HG02970 (cell line): Measurements from ENCODE around the gene CABP2.
"Not testable (repeated sequence)": the region's sequence is repeated elsewhere in the genome, so short reads cannot be mapped to it uniquely, and the experiment has no call there.

Source experiments
- ATAC-seq: cut with Tn5 transposase; IDR thresholded peaks from one replicate; pipeline ENCODE4 v1.9.1; 2021; ENCODE audit warnings: mild to moderate bottlenecking, moderate library complexity, moderate number of reproducible peaks; ENCODE audit not compliant: unreplicated experiment, low FRiP score

CABP2 gene

DNA sequence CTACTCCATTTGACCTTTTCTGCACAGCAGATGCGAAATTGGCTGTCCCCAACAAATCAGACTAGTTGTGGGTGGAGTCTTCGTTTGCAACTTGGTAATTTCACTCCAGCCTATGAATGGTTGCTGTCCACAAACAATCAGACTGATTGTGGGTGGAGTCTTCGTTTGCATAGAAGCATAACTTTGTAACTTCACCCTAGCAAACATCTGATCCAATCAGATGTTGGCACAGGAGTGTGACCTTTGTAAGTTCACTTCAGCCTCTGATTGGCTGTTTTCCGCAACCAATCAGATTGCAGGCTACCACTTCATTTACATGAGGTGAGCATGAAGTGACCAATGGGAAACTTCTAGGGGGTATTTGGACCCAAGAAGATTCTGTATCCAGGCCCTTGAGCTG lies 16.3 kb upstream of the CABP2 start:
- ATAC-seq, result no peak

DNA sequence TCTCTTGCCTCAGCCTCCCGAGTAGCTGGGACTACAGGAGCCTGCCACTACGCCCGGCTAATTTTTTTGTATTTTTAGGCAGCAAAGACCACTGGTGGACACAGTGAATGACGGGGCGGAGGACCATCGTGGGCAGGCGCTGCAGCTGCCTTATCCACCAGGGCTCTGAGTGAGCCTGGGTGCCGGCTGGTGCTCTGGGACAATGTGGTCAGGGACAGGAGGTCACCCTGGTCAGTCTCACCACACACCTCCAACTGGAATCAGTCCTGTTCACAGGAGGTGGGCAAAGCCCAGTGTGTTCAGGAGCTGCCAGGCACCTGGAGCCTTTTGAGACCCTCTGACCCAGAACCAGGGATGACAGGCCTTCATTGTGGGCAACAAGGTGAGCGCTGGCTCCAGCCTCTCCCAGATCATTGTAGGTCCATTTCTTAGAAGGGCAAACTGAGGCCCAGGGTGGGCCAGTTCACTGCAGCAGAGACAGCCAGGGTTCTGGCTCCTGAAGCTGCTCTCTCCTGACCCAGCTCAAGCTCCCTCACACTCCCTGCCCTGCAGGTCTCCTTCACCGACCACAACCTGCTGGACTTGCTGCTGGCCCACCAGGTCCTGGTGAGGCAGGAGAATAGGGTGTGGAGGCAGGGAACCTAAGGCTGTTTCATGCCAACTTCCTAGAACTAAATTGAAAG lies 15.7 kb upstream of the CABP2 start:
- ATAC-seq, result no peak

DNA sequence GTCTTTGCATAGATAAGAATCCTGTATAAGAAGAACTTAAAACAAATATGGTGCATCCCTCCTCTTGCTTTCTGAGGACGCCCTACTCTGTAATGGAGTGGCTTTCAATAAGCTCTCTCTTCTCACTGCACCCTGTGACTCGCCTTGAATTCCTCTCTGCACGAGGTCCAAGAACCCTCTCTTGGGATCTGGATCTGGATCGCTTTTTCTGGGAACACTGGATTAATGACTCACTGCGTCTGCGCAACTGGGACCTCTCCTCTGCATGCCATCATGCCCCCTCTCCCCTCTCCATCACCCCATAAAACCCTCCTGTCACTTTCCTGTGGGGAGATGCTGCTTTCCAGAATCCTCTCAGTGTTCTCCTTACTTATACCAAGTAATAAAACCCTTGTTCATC lies 15.1 kb upstream of the CABP2 start:
- no peak for ATAC-seq

DNA sequence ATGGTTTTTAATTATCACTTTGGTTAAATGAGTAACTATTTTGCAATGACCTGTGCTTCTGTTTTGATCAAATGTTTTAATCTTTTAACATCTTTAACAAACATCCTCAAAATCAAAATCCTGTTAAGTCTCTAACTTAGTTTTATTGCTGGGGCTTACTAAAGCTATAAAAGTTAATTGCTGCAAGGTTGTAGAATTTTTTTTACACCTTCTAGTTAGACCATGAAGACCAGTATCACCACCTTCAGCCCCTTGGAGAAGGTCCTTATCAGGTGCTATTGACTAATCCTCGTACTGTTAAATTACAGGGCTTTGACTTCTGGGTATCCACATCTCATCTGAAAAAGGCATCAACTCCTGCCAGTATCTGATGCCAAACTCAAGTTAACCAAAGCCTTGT lies 12.3 kb upstream of the CABP2 start:
- no peak for ATAC-seq

DNA sequence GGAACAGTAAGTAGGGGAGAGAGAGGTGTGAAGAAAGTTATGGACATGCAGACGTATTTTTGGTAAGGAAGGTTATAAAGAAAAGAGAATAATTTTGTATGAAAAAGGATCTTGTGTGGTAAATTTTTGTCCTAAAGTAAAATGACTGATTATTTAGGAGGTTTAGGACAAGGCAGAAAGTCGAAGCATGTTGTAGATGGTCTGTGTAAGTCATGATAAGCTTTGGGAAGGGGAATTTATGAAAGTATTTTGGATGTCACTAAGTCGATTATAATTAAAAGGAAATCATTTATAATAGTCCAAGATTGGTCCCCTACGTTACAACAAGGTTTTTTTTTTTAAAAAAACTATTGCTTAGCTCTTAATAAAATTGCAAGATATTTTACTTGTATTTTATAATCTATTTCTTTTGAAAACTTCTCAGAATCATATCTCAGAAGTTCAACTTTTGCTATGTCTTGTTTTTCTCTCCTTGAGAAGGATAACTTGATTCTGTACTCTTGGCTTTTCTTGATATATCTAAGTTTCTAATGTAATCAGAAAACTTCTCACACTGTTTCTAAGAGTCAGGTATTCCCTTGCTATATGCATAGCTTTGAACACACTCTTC lies 10.9 kb upstream of the CABP2 start:
- ATAC-seq, result no peak

DNA sequence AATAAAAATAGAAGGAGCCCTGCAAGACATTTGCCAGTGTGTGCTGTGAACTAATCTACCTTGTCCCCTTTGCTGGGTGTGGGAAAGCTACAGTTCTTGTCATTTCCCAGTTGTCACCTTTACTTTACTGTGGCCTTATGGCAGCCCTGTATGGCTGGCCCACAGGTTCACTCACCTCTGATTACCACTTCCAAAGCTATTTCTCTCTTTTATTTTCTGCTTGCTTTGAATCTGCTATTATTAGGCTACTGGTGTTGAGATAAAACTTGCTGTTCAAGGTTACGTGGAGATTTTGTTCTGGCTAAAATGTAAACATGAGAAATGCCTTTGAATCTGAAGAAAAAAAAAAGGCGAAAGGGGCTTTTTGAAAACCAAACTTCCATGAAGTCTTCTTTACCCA lies 9.6 kb upstream of the CABP2 start:
- ATAC-seq, result no peak

DNA sequence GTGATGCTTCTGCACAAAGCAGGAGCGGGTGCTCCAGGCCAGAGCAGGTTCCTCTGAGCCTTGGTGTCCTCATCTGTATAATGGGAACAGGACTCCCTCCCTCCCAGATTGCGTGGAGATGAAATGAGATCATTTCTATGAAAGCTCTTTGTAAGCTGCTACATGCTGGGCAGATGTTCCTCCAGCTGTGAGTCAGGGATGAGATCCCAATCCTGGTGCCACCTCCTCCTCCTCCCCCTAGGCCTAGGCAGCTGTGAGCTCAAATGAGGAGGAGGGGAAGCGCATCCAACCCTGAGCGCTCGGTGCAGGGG lies 7.0 kb upstream of the CABP2 start:
- ATAC-seq, result no peak

DNA sequence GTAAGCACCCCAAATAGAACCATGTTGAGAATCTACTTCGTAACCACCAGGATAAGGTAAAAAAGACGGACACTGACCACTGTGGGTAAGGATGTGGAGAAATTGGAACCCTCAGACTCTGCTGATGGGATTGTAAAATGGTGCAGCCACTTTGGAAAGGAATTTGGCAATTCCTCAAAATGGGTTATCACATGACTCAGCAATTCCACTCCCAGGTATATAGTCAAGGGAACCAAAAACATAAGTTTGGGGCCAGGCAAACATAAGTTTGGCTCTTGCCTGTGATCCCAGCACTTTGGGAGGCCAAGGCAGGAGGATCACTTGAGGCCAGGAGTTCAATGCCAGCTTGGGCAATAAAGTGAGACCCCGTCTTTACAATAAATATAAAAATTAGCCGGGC lies 5.1 kb upstream of the CABP2 start:
- ATAC-seq, result no peak

DNA sequence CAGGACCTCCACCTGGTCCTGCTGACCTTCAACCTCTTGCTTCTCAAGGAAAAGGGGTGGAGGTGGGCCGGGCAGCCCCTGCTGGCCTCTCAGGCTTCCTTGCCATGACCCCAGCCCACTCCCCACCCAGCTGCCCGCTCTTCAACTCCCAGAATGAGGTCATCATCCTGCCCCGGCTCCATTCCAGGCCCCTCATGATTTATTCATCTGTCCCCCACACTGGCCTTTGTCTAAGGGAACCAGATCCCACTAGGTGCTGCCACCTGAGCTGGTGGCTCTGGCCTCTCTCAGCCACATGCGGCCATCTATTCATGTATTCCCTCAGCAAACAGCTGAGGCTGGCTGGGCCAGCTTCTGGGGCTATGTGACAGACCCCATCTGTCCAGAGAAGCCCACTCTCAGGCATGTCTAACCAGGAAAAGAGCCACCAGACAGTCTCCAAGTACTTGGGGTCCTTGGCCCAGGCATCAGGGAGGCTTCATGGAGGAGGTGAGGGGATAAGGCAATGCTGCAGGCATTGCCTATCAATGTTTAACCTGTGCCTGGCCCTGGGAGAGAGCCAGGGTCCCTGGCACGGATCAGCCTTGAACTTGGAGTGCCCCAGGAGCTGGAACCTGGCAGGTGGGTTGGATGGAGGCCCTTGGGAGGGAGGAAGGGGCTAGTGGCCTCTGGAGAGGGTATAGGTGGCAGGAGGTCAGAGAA lies 2.2 kb upstream of the CABP2 start:
- ATAC-seq, result no peak

DNA sequence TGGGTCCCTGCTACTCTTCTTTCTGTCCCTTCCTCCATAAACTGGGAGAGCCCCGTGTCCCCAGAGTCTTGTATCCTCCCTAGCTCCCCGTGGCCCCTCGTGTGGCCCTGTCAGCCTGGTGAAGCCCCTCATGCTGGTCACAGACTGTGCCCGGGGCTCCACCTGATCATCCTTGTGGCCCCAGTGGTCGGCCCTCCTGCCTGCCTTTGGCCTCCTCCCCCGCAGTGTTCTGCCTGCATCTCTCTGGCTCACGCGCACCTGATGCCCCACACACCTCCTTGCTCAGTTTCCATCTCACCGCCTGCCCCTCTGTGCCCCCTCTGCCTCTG lies 1.2 kb upstream of the CABP2 start:
- no peak for ATAC-seq

DNA sequence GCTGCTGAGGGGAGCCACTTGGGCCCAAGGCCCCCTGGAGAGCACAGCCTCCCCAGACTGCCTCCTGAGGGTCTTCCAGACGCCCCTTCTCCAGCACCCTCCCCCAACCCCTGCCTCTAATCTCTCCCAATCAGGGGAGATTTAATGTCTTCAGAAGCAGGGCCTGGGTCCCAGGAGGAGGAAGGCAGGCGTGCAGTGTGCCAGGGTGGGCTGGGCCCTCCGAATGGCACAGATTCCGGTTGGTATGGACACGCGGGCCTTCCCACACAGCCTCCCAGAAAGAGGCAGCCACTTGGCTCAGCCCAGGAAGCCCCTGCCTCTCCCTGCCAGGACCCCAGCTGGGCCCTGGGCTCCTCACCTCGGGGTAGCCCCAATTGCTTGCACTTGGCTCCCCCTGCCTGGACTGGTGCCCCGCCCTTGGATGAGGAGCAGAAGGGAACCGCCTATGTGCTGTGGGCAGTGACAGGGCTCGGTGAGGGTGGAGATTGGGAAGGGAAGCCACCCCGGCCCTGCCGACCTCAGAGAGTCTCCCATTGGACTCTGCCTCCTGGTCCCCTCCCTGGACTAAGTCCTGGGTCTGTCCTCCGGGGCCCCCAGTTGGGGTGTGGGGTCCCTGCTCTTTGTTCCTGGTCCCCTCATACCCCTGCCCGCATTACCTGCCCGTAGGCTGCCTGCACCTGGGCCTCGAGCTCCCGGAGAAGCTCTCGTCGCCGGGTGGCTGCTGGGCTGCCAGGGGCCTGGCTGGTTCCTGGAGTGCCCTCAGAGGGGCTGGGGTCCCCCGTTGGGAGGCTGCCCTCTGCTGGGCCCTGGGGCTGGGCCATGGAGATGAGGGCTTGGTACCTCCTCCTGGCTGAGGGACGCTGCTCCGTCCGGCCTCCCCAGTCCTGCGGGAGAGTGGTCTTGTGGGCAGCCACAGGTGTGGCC lies 572 bp upstream of the CABP2 start:
- ATAC-seq, result no peak

DNA sequence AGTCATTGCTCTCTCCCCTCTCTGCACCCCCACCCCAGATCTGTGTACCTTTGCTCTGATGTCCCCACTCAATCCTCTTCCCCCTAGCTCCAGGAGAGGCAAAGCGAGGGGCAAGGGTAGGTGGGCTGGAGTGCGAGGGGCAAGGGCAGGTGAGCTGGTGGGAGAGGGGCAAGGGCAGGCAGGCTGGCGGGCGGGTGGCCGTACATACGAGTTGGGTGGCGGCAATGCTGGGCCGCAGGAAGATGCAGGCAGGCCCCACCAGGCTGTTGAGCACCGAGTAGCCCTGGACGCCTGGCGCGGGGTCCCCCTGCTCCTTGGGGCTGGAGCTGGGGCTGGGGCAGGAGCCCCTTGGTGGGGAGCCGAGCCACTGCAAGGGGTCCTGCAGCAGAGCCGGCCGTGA lies 908 bp downstream of the CABP2 start:
- ATAC-seq, result no peak

DNA sequence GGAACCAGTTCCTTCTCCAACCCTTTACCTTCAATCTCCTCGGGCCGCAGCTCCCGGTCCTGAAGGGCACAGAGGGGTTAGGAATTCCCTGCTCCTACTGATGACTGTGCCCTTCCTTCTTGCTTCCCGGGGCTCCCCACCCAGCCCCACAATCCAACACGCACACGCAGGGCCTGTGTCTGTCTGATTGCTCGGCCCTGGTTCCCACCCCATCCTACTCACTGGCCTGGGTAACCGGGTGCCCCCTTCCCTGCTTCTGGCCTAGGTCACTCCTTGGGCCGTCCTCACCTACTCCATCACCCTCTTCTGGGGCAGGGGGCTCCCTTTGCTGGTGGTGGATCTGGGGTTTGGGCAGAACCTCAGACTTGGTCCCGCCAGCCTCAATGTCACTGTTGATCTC lies 1.3 kb downstream of the CABP2 start:
- no peak for ATAC-seq

DNA sequence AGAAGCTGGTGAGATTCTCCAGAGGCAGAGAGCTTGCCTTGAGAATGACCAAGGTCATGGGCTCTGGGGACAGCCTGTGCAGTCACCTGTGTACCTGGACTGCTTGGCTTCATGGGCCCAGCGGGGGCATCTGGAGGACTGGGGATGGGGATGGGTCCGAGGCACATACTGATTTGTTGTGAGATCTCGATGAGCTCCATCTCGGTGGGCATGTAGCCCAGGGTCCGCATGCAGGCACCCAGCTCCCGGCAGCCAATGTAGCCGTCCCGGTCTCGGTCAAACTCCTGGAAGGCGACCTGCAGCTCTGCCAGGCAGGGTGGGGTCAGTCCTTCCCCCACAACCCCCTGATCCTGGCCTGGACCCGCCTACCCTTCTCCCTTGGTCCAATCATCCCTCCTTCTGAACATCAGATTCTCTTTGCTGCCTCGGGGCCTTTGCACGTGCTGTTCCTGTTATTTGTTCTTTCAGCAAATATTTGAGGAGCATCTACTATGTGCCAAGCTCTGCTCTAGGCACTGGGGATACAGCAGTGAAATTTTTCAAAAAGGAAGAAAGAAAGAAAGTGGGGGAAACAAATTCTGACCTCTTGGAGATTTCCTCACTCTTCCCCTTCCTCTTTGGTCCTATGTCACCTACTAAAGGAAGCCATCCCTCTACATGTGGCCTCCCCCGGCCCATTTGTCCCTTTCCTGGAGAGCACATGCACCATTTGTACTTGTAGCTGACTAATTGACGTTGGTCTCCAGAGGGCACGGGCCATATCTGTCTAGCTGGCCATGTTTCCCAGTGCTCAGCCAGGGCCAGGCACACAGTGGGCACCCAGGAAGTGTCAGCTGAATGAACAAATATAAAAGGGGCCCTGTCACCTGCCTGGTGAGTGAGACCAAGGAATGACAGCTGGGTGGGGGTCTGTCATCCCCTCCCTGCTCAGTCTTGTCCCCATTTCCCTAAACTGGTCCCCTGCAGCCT lies 2.1 kb downstream of the CABP2 start:
- no peak for ATAC-seq

DNA sequence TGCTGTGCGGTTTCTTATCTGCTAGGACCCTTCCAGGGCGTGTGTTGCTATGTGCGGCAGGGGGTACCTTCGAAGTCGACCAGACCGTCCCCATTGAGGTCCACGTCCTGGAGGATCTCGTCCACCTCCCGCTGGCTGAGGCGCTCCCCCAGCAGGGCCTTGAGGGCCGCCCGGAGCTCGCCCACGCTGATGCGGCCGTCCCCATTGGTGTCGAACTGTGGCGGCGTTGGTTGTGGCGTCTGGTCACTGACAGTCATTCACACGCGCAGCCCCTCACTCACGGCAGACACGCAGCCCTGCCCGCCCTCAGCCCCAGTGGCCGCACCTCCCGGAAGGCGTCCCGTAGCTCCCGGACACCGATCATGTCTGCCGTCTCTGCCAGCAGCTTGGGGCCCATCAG lies 3.5 kb downstream of the CABP2 start:
- no peak for ATAC-seq

DNA sequence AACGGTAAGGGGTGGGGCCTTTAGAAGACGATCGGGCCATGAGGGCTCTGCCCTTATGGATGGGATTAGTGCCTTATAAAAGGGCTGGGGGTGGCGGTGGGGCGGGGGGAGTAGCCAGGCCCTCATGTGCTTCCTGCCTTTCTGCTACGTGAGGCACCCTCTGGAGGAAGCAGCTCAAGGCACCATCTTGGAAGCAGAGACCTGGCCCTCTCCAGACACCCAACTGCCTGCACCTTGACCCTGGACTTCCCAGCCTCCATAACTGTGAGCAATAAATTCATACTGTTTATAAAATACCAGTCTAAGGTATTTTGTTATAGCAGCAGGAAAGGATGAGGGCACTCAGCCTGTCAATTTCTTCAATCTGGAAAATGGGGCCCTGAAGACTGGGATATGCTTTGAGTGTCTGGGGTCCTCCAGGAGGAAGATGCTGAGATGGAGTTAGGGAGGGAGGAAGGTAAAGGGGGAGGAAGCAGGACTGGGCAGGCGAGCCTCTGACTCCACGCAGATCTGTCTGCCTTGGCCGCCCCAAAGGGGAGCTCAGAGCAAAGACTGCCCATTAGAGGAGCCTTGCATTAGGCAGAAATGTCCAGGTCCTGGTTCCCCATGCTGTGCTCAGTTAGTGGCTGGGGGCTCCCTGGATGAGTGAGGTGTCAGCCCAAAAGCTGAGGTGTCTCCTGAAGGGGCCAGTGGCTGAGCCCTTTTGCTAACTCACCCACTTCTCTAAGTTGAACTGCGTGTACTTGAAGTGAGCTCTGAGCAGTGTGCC lies 5.3 kb downstream of the CABP2 start:
- no peak for ATAC-seq

DNA sequence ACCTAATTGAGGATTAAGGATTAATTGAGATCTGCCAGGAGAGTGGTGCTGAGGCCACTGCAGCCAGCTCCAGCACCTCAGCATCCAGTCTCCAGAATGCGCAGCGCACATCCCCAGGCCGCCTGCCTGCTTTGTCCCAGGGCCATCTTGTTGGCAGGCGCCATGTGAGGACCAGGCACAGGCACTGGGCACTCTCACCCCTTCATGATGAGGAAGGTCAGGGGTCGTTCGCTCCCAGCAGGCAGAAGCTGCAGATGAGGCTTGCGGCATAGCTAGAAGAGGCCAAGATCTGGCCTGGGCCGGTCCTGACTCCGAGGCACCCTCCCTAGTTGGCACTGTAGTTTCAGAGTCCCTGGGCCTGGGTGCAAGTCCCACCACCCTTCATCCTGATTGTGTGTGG lies 6.4 kb downstream of the CABP2 start:
- ATAC-seq, result no peak

DNA sequence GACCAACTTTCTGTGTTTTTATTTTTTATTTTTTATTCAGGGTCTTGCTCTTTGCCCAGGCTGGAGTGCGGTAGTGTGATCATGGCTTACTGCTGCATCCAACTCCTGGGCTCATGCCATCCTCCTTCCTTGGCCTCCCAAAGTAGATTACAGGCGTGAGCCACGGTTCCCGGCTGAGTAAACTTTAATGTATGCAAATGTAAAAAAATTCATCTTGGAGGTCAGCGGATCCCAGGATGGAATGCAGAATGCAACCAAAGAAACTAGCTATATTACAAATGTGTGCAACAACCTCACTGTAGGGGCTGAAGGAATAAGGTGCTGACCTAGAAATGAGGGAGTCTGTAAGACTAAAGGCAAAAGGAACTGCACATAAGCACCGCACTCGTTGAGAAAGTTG lies 9.1 kb downstream of the CABP2 start:
- ATAC-seq, result no peak

DNA sequence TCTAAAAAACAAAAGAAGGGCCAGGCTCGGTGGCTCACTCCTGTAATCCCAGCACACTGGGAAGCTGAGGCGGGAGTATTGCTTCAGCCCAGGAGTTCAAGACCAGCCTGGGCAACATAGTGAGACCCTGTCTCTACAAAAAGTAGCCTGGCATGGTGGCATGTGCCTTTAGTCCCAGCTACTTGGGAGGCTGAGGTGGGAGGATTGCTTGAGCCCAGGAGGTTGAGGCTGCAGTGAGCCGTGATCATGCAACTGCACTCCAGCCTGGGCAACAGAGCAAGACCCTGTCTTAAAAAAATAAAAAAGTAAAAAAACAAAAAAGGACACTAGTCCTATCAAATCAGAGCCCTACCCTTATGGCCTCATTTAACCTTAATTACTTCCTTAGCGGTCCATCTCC lies 11.7 kb downstream of the CABP2 start:
- ATAC-seq, result not testable (repeated sequence)

DNA sequence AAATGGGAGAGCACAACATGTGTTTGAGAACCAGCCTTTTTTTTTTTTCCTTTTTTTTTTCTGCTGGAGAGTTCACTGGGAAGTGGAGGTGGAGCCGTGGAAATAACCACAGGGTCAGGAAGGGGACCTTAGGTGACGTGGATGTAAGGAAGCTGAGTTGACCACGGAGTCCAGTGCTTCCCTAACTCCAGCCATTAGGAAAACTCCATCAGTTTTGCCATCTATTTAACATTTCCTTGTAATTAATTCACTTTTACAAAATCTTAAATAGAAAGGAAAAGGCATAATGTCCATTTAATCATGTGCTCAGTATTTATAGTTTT lies 13.3 kb downstream of the CABP2 start:
- ATAC-seq, result no peak
